Liver (tissue), 9 donors: Measurements from ENCODE around the gene CWC25. TPM values are rescaled to one million over a fixed set of nuclear protein-coding genes. Genes with fewer than 3 reads are reported as not detected.

Experiments
- DNase-seq: peaks from one replicate; pipeline ENCODE4 v3.0.0-alpha.2; 2017; ENCODE audit warnings: low spot score
- H3K27ac ChIP-seq, 2 donors: one replicate each; pipeline ENCODE4 v1.7.0; 2013; ENCODE audit warnings: inconsistent platforms in 2 of 2, low read length in 2 of 2, control low read depth in 1 of 2, low read depth in 1 of 2, mild to moderate bottlenecking in 1 of 2
- H3K27me3 ChIP-seq, 4 donors: one replicate each; pipeline versions ENCODE4 v1.6.1 to v1.7.0; 2013; ENCODE audit warnings: low read length in 3 of 4, inconsistent platforms in 1 of 4, mild to moderate bottlenecking in 1 of 4, moderate library complexity in 1 of 4; ENCODE audit not compliant: control insufficient read depth in 4 of 4, insufficient read depth in 4 of 4
- H3K36me3 ChIP-seq, 4 donors: one replicate each; pipeline versions ENCODE4 v1.6.1 to v1.7.0; 2013; ENCODE audit warnings: low read length in 3 of 4, mild to moderate bottlenecking in 3 of 4, low read depth in 1 of 4, moderate library complexity in 1 of 4; ENCODE audit not compliant: control insufficient read depth in 4 of 4, insufficient read depth in 3 of 4
- H3K4me1 ChIP-seq, 4 donors: one replicate each; pipeline versions ENCODE4 v1.6.1 to v1.7.0; 2013; ENCODE audit warnings: low read length in 3 of 4, mild to moderate bottlenecking in 3 of 4, moderate library complexity in 1 of 4; ENCODE audit not compliant: control insufficient read depth in 4 of 4, insufficient read depth in 4 of 4
- H3K4me3 ChIP-seq, 3 donors: one replicate each; pipeline versions ENCODE4 v1.6.1 to v1.7.0; 2013; ENCODE audit warnings: low read length in 3 of 3, control low read depth in 1 of 3, low read depth in 1 of 3, mild to moderate bottlenecking in 1 of 3
- H3K9ac ChIP-seq, 2 donors: one replicate each; pipeline ENCODE4 v1.7.0; 2013; ENCODE audit warnings: low read length in 2 of 2, mild to moderate bottlenecking in 2 of 2, moderate library complexity in 2 of 2, control low read depth in 1 of 2, low read depth in 1 of 2
- H3K9me3 ChIP-seq, 4 donors: one replicate each; pipeline versions ENCODE4 v1.6.1 to v1.7.0; 2013; ENCODE audit warnings: low read length in 3 of 4; ENCODE audit not compliant: control insufficient read depth in 4 of 4
- CTCF ChIP-seq: fragments of 150-350 bp; IDR thresholded peaks from 2 replicates; pipeline ENCODE4 v1.5.1; 2017; ENCODE audit warnings: improper control_type of control experiment, low read depth, low read length; ENCODE audit not compliant: missing input control
- EGR1 ChIP-seq, 2 donors: IDR thresholded peaks; 2 replicates each; pipeline ENCODE4 v1.6.1; 2016 to 2018; ENCODE audit warnings: antibody characterized with exemption in 2 of 2, low read depth in 2 of 2
- FOXA1 ChIP-seq: IDR thresholded peaks from 2 replicates; pipeline ENCODE4 v1.6.1; 2016; ENCODE audit warnings: antibody characterized with exemption
- FOXA2 ChIP-seq: IDR thresholded peaks from 2 replicates; pipeline ENCODE4 v1.6.1; 2016; ENCODE audit warnings: antibody characterized with exemption
- GABPA ChIP-seq, 2 donors: IDR thresholded peaks in 1 of 2; conservative IDR thresholded peaks in 1 of 2; 2 replicates each; pipeline ENCODE4 v1.6.1; 2016; ENCODE audit warnings: antibody characterized with exemption in 2 of 2, mild to moderate bottlenecking in 1 of 2, moderate library complexity in 1 of 2
- HNF4A ChIP-seq, 2 donors: conservative IDR thresholded peaks; 2 replicates each; pipeline ENCODE4 v1.6.1; 2016; ENCODE audit warnings: antibody characterized with exemption in 2 of 2, mild to moderate bottlenecking in 2 of 2
- HNF4G ChIP-seq: IDR thresholded peaks from 2 replicates; pipeline ENCODE4 v1.6.1; 2016; ENCODE audit warnings: antibody characterized with exemption
- JUND ChIP-seq, 2 donors: IDR thresholded peaks; 2 replicates each; pipeline ENCODE4 v1.6.1; 2016; ENCODE audit warnings: antibody characterized with exemption in 2 of 2
- NR2F2 ChIP-seq: IDR thresholded peaks from 2 replicates; pipeline ENCODE4 v1.6.1; 2016; ENCODE audit warnings: antibody characterized with exemption
- RAD21 ChIP-seq, 2 donors: IDR thresholded peaks; 2 replicates each; pipeline ENCODE4 v1.6.1; 2016; ENCODE audit warnings: antibody characterized with exemption in 2 of 2, mild to moderate bottlenecking in 2 of 2
- RXRA ChIP-seq, 2 donors: IDR thresholded peaks; 2 replicates each; pipeline ENCODE4 v1.6.1; 2017 to 2018; ENCODE audit warnings: antibody characterized with exemption in 2 of 2, mild to moderate bottlenecking in 1 of 2
- SP1 ChIP-seq: IDR thresholded peaks from 2 replicates; pipeline ENCODE4 v1.6.1; 2018; ENCODE audit warnings: antibody characterized with exemption, mild to moderate bottlenecking
- TAF1 ChIP-seq: conservative IDR thresholded peaks from 2 replicates; pipeline ENCODE4 v1.6.1; 2016; ENCODE audit warnings: antibody characterized with exemption, mild to moderate bottlenecking
- YY1 ChIP-seq: IDR thresholded peaks from 2 replicates; pipeline ENCODE4 v1.6.1; 2016; ENCODE audit warnings: antibody characterized with exemption, mild to moderate bottlenecking
- WGBS: extraction: QIAGEN DNeasy Blood & Tissue Kit; methylation state at CpG from one replicate; pipeline ENCODE4 v1.1.7; 2013; 5-methylcytosine and 5-hydroxymethylcytosine counted together
- polyA plus RNA-seq, 2 donors: library from polyadenylated mRNA; stranded (reverse) in 1 of 2; unstranded in 1 of 2; fragments of 200-250 nt in 1 of 2; fragments of >200 nt in 1 of 2; fragmentation: Nextera tagmentation in 1 of 2; extraction: Ambion mirVana in 1 of 2; gene quantifications; one replicate each; pipeline versions ENCODE4 v1.2.1 to v1.2.3, GENCODE V29; 2013 to 2015
- total RNA-seq, 2 donors: library from RNA; depleted of rRNA; stranded (reverse); fragments of >200 nt; gene quantifications; one replicate each; pipeline ENCODE4 v1.2.3, GENCODE V29; 2014
- TF ChIP-seq, protein P1 (sequence below): IDR thresholded peaks from 2 replicates; pipeline ENCODE4 v1.6.1; 2016; ENCODE audit warnings: antibody characterized with exemption
- TF ChIP-seq, protein P2 (sequence below): IDR thresholded peaks from 2 replicates; pipeline ENCODE4 v1.6.1; 2016; ENCODE audit warnings: antibody characterized with exemption, mild to moderate bottlenecking
- TF ChIP-seq, protein P3 (sequence below): IDR thresholded peaks from 2 replicates; pipeline ENCODE4 v1.6.1; 2016; ENCODE audit warnings: antibody characterized with exemption
- TF ChIP-seq, protein P4 (sequence below): IDR thresholded peaks from 2 replicates; pipeline ENCODE4 v1.6.1; 2016; ENCODE audit warnings: antibody characterized with exemption
- donor health status: healthy.
- donor health status: healthy.
- donor health status: healthy.
- donor health status: healthy.
- donor health status: healthy.

CWC25 gene
- total and polyA plus RNA-seq, 4 donors: 5.7 to 10.0 (median 7.4) TPM

DNA sequence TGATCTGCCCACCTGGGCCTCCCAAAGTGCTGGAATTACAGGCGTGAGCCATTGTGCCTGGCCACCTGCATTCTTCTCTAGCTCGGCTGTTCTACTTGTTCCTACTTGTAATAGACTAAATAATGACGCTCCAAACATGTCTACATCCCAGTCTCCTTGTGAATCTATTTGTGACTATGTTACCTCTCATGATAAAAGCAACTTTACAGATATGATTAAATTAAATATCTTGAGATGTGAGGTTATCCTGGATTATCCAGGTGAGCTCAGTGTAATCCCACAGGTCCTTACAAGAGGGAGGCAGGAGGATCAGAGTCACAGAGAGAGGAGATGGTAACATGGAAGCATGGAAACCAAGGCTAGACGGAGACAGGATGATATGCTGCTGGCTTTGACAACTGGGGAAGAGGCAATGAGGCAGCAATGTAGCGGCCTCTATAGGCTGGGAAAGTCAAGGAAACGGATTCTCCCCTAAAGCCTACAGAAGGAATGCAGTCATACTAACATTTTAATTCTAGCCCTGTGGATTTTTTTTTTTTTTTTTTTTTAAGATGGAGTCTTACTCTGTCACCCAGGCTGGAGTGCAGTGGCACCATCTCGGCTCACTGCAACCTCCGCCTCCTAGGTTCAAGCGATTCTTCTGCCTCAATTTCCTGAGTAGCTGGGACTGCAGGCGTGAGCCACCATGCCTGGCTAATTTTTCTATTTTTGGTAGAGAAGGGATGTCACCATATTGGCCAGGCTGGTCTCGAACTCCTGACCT is 39.7 kb upstream of the CWC25 start:
- no peaks in the 10 kb centered on the region for H3K9me3 ChIP-seq
- TF ChIP-seq RXRA (IDR thresholded peaks at IDR 0.05) (no peak), RAD21 (IDR thresholded peaks at IDR 0.05) (peak in 1 of 2 donors; percentile 20)
- 72% methylated on average over 11 of the region's 11 CpGs for WGBS
- DNase-seq: no peak
- no peaks in the 10 kb centered on the region for H3K27me3 ChIP-seq
- H3K27ac ChIP-seq: no peak overlapping the region
- peaks cover 0 to 11% (median 3%) of the 10 kb centered on the region in 4 donors for H3K4me1 ChIP-seq
- no peaks in the 10 kb centered on the region for H3K36me3 ChIP-seq
- no peak overlapping the region for H3K9ac ChIP-seq
- no peak overlapping the region for H3K4me3 ChIP-seq

DNA sequence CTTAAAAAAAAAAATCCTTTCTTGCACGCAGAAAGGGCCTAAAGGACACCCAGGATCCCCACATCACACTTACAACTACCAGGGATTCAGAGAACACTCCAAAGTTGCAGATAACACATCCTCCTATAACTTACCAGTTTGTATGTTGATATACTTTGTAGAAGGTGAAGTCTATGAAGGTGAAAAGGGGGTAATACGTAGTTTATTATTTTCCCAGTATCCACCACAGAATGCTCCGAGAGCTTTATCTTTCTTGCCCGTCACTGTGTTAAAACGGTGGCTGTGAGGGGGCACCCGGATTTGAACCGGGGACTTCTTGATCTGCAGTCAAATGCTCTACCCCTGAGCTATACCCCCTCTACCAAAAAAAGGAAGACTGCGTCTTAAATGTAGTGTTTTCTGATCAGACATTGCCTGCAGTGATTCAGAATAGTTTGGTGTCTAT is 36.3 kb upstream of the CWC25 start:
- Histone ChIP-seq H3K27ac (no peak overlapping the region), H3K27me3 (no peaks in the 10 kb centered on the region), H3K4me1 (no peaks in the 10 kb centered on the region), H3K4me3 (no peak overlapping the region), H3K36me3 (no peaks in the 10 kb centered on the region), H3K9ac (no peak overlapping the region), H3K9me3 (no peaks in the 10 kb centered on the region)
- no peak for DNase-seq
- 55% methylated on average over 8 of the region's 8 CpGs for WGBS
- TF ChIP-seq JUND (IDR thresholded peaks at IDR 0.05) (no peak), CTCF (no peak), EGR1 (IDR thresholded peaks at IDR 0.05; ENCODE audit: low read depth in 2 of 2) (no peak), YY1 (no peak), SP1 (no peak), NR2F2 (no peak), TAF1 (no peak), RXRA (IDR thresholded peaks at IDR 0.05) (no peak), GABPA (IDR thresholded peaks at IDR 0.05 in 1 of 2, conservative IDR thresholded peaks at IDR 0.05 in 1 of 2) (no peak), FOXA2 (no peak), RAD21 (IDR thresholded peaks at IDR 0.05) (no peak), HNF4G (no peak), FOXA1 (no peak), HNF4A (conservative IDR thresholded peaks at IDR 0.05) (no peak)
- TF ChIP-seq, protein P1, sequence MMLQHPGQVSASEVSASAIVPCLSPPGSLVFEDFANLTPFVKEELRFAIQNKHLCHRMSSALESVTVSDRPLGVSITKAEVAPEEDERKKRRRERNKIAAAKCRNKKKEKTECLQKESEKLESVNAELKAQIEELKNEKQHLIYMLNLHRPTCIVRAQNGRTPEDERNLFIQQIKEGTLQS: no peak
- TF ChIP-seq, protein P2, sequence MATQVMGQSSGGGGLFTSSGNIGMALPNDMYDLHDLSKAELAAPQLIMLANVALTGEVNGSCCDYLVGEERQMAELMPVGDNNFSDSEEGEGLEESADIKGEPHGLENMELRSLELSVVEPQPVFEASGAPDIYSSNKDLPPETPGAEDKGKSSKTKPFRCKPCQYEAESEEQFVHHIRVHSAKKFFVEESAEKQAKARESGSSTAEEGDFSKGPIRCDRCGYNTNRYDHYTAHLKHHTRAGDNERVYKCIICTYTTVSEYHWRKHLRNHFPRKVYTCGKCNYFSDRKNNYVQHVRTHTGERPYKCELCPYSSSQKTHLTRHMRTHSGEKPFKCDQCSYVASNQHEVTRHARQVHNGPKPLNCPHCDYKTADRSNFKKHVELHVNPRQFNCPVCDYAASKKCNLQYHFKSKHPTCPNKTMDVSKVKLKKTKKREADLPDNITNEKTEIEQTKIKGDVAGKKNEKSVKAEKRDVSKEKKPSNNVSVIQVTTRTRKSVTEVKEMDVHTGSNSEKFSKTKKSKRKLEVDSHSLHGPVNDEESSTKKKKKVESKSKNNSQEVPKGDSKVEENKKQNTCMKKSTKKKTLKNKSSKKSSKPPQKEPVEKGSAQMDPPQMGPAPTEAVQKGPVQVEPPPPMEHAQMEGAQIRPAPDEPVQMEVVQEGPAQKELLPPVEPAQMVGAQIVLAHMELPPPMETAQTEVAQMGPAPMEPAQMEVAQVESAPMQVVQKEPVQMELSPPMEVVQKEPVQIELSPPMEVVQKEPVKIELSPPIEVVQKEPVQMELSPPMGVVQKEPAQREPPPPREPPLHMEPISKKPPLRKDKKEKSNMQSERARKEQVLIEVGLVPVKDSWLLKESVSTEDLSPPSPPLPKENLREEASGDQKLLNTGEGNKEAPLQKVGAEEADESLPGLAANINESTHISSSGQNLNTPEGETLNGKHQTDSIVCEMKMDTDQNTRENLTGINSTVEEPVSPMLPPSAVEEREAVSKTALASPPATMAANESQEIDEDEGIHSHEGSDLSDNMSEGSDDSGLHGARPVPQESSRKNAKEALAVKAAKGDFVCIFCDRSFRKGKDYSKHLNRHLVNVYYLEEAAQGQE: no peak
- TF ChIP-seq, protein P3, sequence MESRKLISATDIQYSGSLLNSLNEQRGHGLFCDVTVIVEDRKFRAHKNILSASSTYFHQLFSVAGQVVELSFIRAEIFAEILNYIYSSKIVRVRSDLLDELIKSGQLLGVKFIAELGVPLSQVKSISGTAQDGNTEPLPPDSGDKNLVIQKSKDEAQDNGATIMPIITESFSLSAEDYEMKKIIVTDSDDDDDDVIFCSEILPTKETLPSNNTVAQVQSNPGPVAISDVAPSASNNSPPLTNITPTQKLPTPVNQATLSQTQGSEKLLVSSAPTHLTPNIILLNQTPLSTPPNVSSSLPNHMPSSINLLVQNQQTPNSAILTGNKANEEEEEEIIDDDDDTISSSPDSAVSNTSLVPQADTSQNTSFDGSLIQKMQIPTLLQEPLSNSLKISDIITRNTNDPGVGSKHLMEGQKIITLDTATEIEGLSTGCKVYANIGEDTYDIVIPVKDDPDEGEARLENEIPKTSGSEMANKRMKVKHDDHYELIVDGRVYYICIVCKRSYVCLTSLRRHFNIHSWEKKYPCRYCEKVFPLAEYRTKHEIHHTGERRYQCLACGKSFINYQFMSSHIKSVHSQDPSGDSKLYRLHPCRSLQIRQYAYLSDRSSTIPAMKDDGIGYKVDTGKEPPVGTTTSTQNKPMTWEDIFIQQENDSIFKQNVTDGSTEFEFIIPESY: no peak
- TF ChIP-seq, protein P4, sequence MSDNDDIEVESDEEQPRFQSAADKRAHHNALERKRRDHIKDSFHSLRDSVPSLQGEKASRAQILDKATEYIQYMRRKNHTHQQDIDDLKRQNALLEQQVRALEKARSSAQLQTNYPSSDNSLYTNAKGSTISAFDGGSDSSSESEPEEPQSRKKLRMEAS: no peak
